A673 (cell line): Measurements from ENCODE around the gene POGK.

Source experiments
- CTCF ChIP-seq: fragments of 300-800, 200-600 bp; sonication (generic); conservative IDR thresholded peaks from 2 replicates; pipeline ENCODE4 v1.5.1; 2017; ENCODE audit warnings: low read depth, mild to moderate bottlenecking, antibody characterized with exemption, low read length, moderate library complexity, mixed read lengths
- EZH2 ChIP-seq: fragments of 200-600 bp; sonication (generic); IDR thresholded peaks from 2 replicates; pipeline ENCODE4 v1.6.1; 2017; ENCODE audit warnings: borderline replicate concordance, low read depth, mild to moderate bottlenecking, mixed read lengths, antibody characterized with exemption, low read length; ENCODE audit not compliant: poor library complexity, severe bottlenecking

GRCh38 chr1:166836733-166837132 is 2.5 kb upstream of the POGK start:
- no peak for TF ChIP-seq CTCF
- no peak for TF ChIP-seq EZH2
